Measurements from ENCODE around the gene PPA1. TPM values are rescaled to one million over a fixed set of nuclear protein-coding genes. Genes with fewer than 3 reads are reported as not detected.

Gene PPA1
- total RNA-seq, 1 experiment from 2014 or later: 182 TPM

DNA sequence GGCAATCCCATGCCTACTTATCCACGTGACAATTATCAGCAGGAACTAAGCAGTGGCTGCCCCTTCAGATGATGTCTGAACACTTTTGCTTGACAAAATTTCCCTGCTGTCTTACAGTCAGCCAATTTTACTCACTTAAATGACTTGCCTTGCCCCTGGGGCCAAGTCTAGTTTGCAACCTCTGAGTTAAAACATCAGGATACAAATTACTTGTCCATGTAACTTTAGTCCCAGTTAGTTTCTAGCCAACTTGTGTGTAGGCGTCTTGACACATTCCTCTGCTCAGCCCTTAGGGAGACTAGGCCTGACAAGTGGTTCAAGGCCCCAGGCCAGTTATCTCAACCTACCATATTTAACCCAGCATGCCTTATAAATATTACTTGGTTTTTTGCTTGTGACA is 75.1 kb downstream of the PPA1 start:
- in situ Hi-C loops (cut with HindIII; ENCODE audit: low pct_unique_long_range_greater_than_20kb, low sequenced_read_pairs): no loop called here
- DNase-seq (ENCODE audit: low read depth): no peak

- in situ Hi-C loops (cut with HindIII; ENCODE audit: low pct_unique_long_range_greater_than_20kb, low sequenced_read_pairs): no loop called here
- DNase-seq (ENCODE audit: low read depth): no peak
These were observed 77.9 kb downstream of the PPA1 start for GRCh38 chr10:70155255-70155838.

Other genes with a start within 250 kb of the PPA1 start
- gene MACROH2A2, start 180.6 kb downstream of the PPA1 start, total RNA-seq (2014; rRNA removed; shearing (Covaris generic); ENCODE audit: low replicate concordance): 29.0 and 29.4 TPM in 2 replicates
- gene AIFM2, start 100.6 kb downstream of the PPA1 start, total RNA-seq (2014; rRNA removed; shearing (Covaris generic); ENCODE audit: low replicate concordance): 41.3 and 42.7 TPM in 2 replicates
- gene TYSND1, start 86.7 kb downstream of the PPA1 start, total RNA-seq (2014; rRNA removed; shearing (Covaris generic); ENCODE audit: low replicate concordance): 34.1 and 40.5 TPM in 2 replicates
- gene SAR1A, start 62.9 kb downstream of the PPA1 start, total RNA-seq (2014; rRNA removed; shearing (Covaris generic); ENCODE audit: low replicate concordance): 35.3 and 42.6 TPM in 2 replicates
- gene NPFFR1, start 50.6 kb upstream of the PPA1 start, total RNA-seq (2014; rRNA removed; shearing (Covaris generic); ENCODE audit: low replicate concordance): not detected in 2 replicates
- gene LRRC20, start 149.2 kb upstream of the PPA1 start, total RNA-seq (2014; rRNA removed; shearing (Covaris generic); ENCODE audit: low replicate concordance): 29.0 and 36.1 TPM in 2 replicates
- gene EIF4EBP2, start 170.7 kb upstream of the PPA1 start, total RNA-seq (2014; rRNA removed; shearing (Covaris generic); ENCODE audit: low replicate concordance): 5.0 and 6.5 TPM in 2 replicates
- gene NODAL, start 208.3 kb upstream of the PPA1 start, total RNA-seq (2014; rRNA removed; shearing (Covaris generic); ENCODE audit: low replicate concordance): not detected in 2 replicates
- gene PALD1, start 245.3 kb upstream of the PPA1 start, total RNA-seq (2014; rRNA removed; shearing (Covaris generic); ENCODE audit: low replicate concordance): 1.3 and 1.6 TPM in 2 replicates